HG03565 (cell line): ENCODE data around the gene SMC4.

Experiments
- ATAC-seq: cut with Tn5 transposase; IDR thresholded peaks from one replicate; pipeline ENCODE4 v1.9.1; 2021; ENCODE audit warnings: mild to moderate bottlenecking, moderate library complexity; ENCODE audit not compliant: unreplicated experiment

SMC4 gene

DNA sequence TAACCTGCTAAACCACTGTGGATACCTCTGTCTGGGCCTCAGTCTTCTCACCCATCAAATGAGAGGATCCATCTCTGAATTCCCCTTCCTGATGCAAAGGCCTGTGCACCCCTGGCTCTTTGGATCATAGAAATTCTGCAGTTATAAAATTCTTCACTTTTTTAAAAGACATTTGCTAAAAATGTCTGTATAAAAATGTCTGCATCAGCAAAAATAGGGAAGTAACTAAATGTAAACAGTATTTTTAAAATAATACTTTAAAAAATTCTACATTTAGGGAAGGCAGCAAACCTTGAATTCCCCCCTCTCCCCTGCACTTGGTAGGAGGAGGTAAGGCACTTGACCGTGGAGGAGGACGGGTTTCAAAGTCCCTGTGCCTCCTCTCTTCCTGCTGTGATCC, 75.7 kb downstream of the SMC4 start:
- ATAC-seq = no peak

DNA sequence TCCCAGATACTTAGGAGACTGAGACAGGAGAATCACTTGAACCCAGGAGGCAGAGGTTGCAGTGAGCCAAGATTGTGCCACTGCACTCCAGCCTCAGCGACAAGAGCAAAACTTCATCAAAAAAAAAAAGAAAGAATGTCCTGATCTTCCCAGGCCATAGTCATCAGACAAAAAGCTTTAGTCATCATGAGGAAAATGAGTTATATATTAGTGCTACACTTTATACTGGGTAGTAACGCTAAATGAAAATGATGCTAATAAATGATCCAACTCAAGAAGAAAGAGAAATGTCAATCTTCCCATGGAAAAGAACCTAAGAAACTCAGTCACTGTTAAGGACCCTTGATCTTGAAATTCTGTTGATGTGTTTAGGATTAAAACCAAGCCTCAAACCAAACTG, 76.4 kb downstream of the SMC4 start:
- no peak for ATAC-seq

DNA sequence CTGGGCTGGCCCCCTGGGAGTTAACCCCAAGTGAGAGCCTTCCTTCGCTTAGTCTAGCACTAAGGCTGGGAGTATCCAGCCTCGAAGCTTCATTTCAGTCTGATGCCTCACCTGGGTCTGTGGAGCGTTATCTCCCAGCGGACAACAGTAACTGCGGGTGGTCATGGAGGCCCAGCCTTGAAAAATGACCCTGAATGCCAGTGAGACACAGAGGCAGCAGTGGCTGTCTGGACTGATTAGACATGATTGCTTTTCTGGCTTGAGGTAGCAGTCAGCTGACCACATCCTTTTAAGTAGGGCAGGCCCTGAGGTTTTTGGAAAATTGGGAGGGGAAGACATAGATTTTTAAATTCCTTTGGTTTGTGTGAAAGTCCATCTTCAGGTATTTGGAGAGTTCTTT, 78.3 kb downstream of the SMC4 start:
- no peak for ATAC-seq

DNA sequence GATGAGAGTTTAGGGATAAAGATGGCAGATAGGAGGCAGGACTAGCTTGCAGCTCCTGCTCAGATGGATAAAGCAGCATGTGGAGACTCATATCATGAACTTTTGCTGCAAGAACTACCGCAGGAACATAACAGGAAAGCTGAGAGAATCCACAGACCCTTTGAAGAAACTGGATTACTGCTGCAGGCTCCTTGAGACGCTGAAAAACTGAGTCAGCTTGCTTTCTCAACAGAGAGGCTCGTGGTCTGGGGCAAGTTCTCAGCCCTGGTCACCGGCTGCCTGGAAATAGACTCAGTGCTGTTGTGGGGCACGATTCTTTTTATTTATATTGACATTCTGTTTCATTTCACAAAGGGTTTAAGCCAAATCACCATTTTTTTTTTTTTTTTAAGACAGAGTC, 78.9 kb downstream of the SMC4 start:
- ATAC-seq = no peak

DNA sequence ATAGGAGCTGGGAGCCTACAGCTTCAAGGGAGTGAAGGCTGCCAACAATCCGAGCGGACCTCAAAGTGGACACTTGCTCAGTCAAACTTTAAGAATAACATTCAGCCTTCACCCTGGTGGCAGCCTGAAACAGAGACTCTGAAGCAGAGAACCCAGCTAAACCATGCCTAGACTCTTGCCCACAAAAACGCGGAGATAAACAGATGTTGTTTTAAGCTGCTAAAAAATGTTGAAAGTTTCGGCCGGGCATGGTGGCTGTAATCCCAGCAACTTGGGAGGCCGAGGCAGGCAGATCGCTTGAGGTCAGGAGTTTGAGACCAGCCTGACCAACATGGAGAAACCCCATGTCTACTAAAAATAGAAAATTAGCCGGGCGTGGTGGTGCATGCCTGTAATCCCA, 79.9 kb downstream of the SMC4 start:
- ATAC-seq = no peak

DNA sequence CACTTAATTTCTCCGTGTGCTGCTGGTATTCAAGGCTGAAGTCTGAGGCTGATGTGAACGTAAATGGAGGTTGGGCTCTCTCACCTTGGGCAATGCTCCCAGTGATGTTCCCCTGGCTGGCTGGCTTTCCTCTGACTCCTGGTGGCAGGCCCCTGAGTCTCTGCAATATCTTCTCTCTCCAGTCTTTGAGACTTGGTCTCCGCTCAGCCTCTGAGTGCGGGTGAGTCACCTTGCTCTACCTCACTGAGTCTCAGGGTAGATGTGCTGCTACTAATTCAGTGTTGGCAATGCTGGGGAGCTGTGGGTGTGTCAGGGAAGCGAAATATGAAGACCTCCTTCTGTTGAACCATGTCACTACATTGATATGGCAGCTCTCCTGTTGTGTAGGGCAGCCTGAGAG, 81.5 kb downstream of the SMC4 start:
- no peak for ATAC-seq

DNA sequence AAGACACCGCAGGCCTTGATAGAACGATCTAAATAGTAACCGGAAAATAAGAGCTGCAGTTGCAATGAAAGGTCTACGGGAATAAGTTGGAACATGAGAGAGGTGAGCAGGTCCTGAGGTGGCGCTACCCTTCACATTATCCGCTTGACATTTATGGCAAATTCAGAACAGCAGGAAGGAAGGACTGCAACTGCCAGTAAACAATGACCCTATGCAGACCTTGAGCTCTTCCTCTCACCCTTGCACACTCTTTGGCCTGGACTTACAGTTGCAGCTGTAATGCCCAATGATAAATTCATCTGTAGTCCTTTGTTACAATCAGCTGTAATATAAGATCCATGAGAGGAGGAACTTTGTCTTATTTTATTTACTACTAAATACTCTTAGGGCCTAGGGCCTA, 82.4 kb downstream of the SMC4 start:
- ATAC-seq = no peak

DNA sequence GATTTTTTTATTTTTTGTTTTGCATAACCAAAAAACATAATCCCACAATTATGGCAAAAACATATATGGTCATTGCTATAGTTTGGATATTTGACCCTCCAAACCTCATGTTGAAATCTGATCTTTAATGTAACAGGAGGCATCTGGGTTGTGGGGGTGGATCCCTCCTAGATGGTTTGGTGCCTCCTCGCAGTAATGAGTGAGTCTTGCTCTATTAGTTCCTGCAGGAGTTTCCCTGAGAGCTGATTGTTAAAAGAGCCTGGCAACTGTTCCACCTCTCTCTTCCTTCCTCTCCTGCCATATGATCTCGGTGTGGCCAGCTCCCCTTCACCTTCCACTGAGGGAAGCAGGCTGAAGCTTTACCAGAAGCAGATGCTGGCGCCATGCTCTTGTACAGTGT, 83.3 kb downstream of the SMC4 start:
- ATAC-seq = no peak
